ENCODE measurements around the gene COQ5.
"Not testable (repeated sequence)": the region's sequence is repeated elsewhere in the genome, so short reads cannot be mapped to it uniquely, and the experiment has no call there.

COQ5 gene

DNA sequence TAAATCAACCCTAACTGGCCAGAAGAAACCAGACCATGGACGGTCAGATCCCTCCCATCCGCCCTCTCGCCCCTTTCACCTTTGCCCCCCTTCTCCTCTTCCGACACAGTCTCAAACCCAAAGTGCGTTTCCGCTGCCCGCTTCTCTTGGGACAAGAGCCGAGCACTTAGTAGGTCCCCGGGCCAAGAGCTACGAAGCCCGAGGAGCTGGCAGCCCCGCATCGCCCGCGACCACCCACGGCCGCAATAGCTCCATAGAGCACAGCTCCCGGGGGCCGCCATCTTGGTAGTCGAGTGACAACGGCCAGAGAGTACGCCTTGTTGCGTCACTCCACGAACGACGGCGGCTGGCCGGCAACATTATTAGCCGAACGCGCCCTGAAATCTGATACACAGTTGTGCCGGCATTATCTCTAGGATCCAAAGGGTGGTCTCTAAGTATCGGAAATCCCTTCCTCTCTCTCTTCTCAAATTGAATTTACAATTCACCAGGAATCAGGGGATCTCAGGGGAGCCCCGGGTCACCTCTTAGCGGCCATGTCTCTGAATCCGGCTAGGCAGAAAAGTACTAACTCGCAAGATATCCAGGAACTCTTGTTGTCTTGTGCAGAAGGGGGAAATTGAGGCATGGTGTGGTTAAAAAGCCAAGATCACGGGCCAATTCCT, at the start of gene COQ5:
COQ5 (minus strand) TSS at position 298 of the 665 bp plus-strand sequence; CDS start at position 281, 17 bp downstream.
- DNase-seq (ENCODE audit: low read depth) = peak; percentile 72

- no peak for DNase-seq (ENCODE audit: low read depth)
Measured at GRCh38 chr12:120574106-120574505, 45.1 kb upstream of the COQ5 start.

GRCh38 chr12:120573560-120573959, 44.6 kb upstream of the COQ5 start:
- DNase-seq (ENCODE audit: low read depth) = no peak

GRCh38 chr12:120571299-120571698, 42.3 kb upstream of the COQ5 start:
- DNase-seq (ENCODE audit: low read depth) = no peak

DNA sequence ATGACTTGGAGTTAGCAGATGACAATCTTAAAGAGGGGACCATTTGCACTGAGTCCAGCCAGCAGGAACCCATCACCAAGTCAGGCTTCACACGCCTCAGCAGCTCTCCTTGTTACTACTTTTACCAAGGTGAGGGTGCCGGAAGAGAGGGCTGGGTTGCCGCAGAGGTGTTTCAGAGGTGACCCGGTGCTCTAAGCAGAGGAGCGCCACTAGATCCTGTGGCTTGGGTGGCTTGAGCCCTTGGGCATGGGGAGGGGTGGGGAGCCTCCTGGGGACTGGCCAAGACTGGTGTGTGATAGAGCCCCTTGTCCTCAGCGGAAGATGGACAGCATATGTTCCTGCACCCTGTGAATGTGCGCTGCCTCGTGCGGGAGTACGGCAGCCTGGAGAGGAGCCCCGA, 34.5 kb upstream of the COQ5 start:
- DNase-seq (ENCODE audit: low read depth) = no peak

DNA sequence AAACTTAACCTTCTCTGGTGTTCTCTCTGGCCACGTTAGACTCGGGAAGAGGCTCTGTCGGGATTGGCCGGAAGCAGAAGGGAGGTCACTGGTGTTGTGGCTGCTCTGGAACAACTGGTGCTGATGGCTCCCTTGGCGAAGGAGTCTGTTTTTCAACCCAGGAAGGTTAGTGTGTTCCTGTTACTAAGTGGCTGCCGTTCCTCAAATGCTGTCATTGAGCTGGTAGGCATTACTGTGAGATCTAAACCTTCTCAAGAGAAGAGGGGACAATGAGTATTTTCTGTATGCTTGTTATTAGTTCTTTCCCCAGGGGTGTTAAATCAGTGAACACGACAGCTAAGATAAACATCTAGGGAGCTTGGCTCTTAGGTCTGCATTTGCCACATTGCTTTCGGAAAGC, 33.9 kb upstream of the COQ5 start:
- DNase-seq (ENCODE audit: low read depth) = no peak

DNA sequence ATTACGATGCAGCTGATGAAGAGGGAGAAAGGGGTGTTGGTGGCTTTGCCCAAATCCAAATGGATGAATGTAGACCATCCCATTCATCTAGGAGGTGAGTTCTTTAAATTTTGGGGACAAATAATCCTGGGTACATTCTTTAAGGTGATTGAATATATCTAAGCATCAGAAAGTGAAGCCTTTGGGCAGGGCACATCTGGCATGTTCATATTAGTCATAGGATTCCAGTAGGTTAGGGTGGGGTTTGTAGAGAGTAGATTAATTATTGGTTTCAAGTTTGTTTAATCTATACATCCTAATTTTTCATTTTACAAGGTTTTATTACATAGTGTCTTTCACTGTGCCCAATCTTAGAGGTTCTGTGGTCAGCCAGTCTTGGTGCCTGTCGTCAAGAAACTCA, 28.6 kb upstream of the COQ5 start:
- no peak for DNase-seq (ENCODE audit: low read depth)

DNA sequence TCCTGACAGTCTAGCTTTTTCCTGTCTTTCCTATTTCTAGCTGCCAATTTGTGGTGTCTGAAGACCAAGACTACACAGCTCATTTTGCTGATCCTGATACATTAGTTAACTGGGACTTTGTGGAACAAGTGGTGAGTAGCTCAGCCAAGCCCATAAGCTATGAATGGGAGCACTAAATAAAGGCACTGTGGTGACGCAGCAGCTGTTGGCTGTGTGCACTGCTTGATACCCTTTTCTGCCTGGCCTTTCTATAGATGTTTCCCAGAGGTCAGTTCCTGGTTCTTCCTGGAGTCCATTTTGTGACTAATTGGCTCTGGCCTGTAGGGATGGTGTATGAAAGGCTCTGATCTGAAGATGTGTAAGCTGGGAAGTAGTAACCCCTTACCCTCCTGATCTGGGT, 25.7 kb upstream of the COQ5 start:
- no peak for DNase-seq (ENCODE audit: low read depth)

DNA sequence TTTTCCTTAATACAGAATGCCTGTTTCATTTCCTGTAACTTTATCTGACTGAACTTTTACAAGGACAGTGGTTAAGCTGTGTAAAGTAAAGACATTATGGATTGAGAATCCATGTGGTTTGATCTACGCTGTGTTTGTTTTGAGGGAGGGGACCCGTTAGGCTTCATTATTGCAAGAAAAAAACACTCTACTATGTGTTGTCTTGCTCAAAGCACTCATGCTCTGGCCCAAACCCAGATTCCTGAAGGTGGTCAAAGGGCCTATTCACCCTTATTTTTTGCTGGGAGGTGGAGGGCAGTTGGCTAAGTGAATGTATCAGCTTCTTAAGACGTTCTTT, 17.1 kb upstream of the COQ5 start:
- DNase-seq (ENCODE audit: low read depth) = no peak

- no peak for DNase-seq (ENCODE audit: low read depth)
Measured at GRCh38 chr12:120544691-120545090, 15.7 kb upstream of the COQ5 start.

- no peak for DNase-seq (ENCODE audit: low read depth)
Measured at GRCh38 chr12:120542166-120542565, 13.2 kb upstream of the COQ5 start.

DNA sequence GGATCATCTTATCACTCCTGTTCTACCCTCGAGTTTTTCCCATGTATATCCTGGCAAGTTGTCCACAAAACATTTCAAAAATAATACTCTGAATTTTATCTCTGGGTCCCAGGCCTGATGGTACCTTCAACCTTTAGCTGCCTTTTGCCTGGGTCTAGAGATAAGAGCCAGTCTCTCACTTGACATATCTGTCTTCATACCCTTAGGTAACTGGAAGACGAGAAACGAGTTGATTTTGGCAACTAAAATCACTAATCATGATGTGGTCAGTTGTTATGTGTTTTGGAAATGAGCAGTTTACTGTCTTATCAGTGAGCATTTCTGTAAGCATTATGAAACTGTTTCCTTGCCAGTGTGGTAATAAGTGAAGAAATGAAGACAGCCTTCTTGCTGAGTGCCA, 11.5 kb upstream of the COQ5 start:
- no peak for DNase-seq (ENCODE audit: low read depth)

GRCh38 chr12:120539303-120539702, 10.3 kb upstream of the COQ5 start:
- no peak for DNase-seq (ENCODE audit: low read depth)

DNA sequence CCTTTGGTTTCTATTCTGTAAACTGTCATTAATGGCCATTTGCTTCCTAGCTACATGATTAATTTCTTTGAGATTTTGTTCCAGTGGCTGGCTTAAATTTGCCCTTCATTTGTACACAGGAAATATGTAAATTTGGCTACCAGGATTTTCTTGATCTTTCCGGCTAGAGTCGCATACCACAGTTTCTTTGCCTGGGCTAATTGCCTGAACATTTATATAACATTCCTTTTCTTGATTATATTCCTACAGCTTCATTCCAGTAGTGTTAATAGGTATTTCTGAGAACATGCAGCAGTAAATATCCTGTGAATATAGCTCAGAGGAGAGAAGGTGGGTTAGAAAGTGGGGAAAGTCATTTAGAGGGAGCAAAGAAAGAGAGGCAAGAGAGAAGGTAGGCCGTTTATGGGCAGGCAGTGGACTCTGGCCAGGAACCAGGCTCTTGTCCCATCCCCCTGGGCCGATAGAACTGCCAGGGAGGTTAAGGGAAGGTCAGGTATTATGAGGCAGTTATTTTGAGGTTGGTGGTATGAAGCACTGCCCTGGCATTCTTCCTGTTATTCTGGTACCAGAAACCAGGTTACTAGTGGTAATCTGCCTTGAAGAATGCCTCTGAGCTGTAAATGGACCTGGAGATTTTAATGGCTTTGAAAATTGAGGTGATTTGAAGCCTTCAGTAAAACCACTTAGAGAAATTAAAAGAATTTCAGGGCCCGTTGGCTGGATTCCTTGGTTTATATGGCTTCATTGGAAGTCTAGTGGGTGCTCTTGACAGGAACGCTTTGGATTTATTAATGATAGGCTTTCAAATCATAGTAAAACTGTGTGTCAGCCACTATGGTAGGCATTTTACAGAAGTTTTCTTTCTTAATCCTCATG, 9.6 kb upstream of the COQ5 start:
- no peak for DNase-seq (ENCODE audit: low read depth)

GRCh38 chr12:120537856-120538220, 8.9 kb upstream of the COQ5 start:
- DNase-seq (ENCODE audit: low read depth) = no peak

DNA sequence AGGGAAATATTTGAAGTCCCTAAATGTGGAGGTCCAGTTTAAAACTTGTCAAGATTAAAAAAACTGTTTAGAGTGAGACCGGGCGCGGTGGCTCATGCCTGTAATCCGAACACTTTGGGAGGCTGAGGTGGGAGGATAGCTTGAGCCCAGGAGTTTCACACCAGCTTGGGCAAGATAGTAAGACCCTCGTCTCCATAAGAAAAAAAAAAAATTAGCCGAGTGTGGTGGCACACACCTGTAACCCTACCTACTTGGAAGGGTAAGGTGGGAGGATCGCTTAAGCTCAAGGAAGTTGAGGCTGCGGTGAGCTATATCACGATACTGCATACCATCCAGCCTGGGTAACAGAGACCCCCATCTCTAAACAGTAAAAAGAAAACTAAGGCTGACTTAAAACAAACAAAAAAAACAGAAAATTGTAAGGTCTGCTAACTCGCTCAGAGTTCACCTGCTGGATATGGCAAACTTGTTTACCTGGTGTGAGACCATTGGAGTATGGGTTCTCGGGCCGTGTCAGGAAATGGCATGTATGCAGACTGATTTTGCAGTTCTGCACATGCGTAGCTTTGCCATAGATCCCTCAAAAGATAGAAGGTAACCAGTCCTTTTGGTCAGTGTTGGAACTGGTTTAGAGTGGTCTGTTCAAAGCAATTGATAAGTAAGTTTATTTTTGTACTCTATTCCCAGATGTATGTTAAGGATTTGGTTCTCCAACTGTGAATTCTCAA, 7.3 kb upstream of the COQ5 start:
- no peak for DNase-seq (ENCODE audit: low read depth)

DNA sequence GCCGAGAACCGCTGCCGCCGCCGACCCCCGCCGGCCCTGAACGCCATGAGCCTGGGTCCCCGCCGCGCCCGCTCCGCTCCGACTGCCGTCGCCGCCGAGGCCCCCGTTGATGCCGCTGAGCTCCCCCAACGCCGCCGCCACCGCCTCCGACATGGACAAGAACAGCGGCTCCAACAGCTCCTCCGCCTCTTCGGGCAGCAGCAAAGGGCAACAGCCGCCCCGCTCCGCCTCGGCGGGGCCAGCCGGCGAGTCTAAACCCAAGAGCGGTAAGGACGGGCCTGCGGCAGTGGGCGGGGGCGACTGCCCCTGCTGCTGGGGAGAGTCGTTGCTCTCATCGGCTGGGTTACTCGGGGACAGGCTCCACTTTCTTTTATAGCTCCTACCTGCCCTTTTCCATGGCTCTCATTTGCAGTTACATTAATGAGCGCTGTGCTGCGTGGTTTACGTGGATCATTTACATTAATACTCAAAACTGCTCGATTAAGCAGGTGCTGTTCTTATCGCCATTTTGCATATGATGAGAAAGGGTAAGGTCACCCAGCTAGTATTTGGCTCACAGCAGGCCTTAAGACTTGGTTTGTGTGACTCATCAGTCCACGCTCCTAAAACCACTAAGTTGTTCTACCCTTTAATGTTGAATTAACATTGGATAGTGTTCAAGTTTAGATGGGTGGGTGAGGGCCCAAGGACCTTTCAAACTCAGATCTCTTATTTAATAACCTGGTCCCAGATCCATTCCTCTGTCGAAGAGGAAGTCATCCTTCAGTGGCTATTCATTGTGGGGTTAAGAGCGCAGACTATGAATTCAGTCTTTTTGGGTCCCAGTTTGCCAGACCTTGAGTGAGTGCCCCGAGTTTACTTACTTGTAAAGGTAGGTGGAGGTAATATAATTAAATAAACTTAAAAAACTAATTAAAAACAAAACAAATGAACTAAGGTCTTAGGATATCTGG, 6.0 kb upstream of the COQ5 start:
- DNase-seq (ENCODE audit: low read depth) = peak; percentile 30

DNA sequence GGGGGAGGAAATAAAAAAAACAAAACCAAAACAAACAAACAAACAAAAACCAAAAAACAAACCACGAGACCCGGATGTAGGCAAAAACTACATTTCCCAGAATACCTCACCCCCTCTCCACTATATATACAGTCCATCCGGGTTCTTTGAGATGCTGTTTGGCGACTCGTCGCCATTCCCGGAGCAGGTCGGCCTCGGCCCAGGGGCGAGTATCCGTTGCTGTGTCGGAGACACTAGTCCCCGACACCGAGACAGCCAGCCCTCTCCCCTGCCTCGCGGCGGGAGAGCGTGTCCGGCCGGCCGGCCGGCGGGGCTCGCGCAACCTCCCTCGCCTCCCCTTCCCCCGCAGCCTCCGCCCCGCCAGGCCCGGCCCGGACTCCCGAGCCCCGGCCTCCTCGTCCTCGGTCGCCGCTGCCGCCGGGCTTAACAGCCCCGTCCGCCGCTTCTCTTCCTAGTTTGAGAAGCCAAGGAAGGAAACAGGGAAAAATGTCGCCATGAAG, 5.3 kb upstream of the COQ5 start, which contains the start of gene RNF10:
RNF10 (plus strand) TSS at position 154 of the 500 bp plus-strand sequence. CDS start 456 bp downstream, outside the sequence.
- DNase-seq (ENCODE audit: low read depth) = peak; percentile 57

- no peak for DNase-seq (ENCODE audit: low read depth)
Measured at GRCh38 chr12:120532701-120533238, 3.8 kb upstream of the COQ5 start.

- not testable (repeated sequence) for DNase-seq (ENCODE audit: low read depth)
Measured at GRCh38 chr12:120530418-120530761, 1.4 kb upstream of the COQ5 start.

Data from activated T-helper 9 cell treated with anti-CD3 and anti-CD28 coated beads, Interleukin-2, amount 50 U/mL, for 16 hours (primary cell).